GM23338 (cell line): ENCODE results near the gene P3R3URF. TPM values are rescaled to one million over a fixed set of nuclear protein-coding genes. Genes with fewer than 3 reads are reported as not detected.

ENCODE experiments used
- ATAC-seq: fragments of 200-7000 bp; cut with Tn5 transposase; 3 replicates; pipeline ENCODE4 v1.9.1; 2020
- DNase-seq: peaks from one replicate; pipeline ENCODE4 v3.0.0-alpha.2; 2015; ENCODE audit warnings: low spot score
- H2AFZ ChIP-seq: fragments of 200-600 bp; sonication (generic); 2 replicates; pipeline ENCODE4 v1.8.0; 2016; ENCODE audit warnings: antibody characterized with exemption, mild to moderate bottlenecking, moderate library complexity
- H3F3A ChIP-seq: fragments of 200-600 bp; sonication (generic); replicated peaks from 2 replicates; pipeline ENCODE4 v1.8.0; 2017; ENCODE audit warnings: antibody characterized with exemption, mixed run types, low read depth
- H3K27ac ChIP-seq: fragments of 200-600 bp; sonication (generic); 2 replicates; pipeline ENCODE4 v1.6.1; 2016; ENCODE audit warnings: low read depth
- H3K27me3 ChIP-seq: fragments of 200-600 bp; sonication (generic); 2 replicates; pipeline ENCODE4 v1.8.0; 2016; ENCODE audit warnings: mild to moderate bottlenecking, mixed run types, moderate library complexity; ENCODE audit not compliant: insufficient read depth
- H3K36me3 ChIP-seq: fragments of 200-600 bp; sonication (generic); 2 replicates; pipeline ENCODE4 v1.8.0; 2016; ENCODE audit warnings: mild to moderate bottlenecking; ENCODE audit not compliant: insufficient read depth
- H3K4me1 ChIP-seq: fragments of 200-600 bp; sonication (generic); 2 replicates; pipeline ENCODE4 v1.8.0; 2016; ENCODE audit warnings: mild to moderate bottlenecking, moderate library complexity; ENCODE audit not compliant: insufficient read depth
- H3K4me2 ChIP-seq: fragments of 200-600 bp; sonication (generic); 2 replicates; pipeline ENCODE4 v1.7.1; 2017; ENCODE audit warnings: mixed run types
- H3K4me3 ChIP-seq: fragments of 200-600 bp; sonication (generic); 2 replicates; pipeline ENCODE4 v1.6.1; 2016; ENCODE audit warnings: mixed run types
- H3K79me2 ChIP-seq: fragments of 200-600 bp; sonication (generic); replicated peaks from 2 replicates; pipeline ENCODE4 v1.8.0; 2017; ENCODE audit warnings: mild to moderate bottlenecking; ENCODE audit not compliant: insufficient read depth
- H3K9me2 ChIP-seq: fragments of 200-600 bp; sonication (generic); 2 replicates; pipeline ENCODE4 v1.8.0; 2017; ENCODE audit not compliant: insufficient read depth
- H4K20me1 ChIP-seq: fragments of 200-600 bp; sonication (generic); replicated peaks from 2 replicates; pipeline ENCODE4 v1.8.0; 2017; ENCODE audit warnings: mild to moderate bottlenecking; ENCODE audit not compliant: insufficient read depth
- H3K27ac Mint-ChIP-seq: 2 replicates; pipeline ENCODE4 v1.8.0; 2020; ENCODE audit warnings: inconsistent platforms, mild to moderate bottlenecking, moderate library complexity, mixed read lengths
- H3K27me3 Mint-ChIP-seq: 3 replicates; pipeline ENCODE4 v1.8.0; 2022; ENCODE audit warnings: low read depth, mild to moderate bottlenecking, moderate library complexity, mixed read lengths, inconsistent platforms; ENCODE audit not compliant: insufficient read depth, poor library complexity
- H3K36me3 Mint-ChIP-seq: 3 replicates; pipeline ENCODE4 v1.8.0; 2021; ENCODE audit warnings: low read depth, mild to moderate bottlenecking, inconsistent platforms, moderate library complexity, mixed read lengths
- H3K4me1 Mint-ChIP-seq: 3 replicates; pipeline ENCODE4 v1.8.0; 2020; ENCODE audit warnings: mild to moderate bottlenecking, inconsistent platforms, mixed read lengths
- H3K4me3 Mint-ChIP-seq: 3 replicates; pipeline ENCODE4 v1.8.0; 2021; ENCODE audit warnings: moderate library complexity, mild to moderate bottlenecking, inconsistent platforms, mixed read lengths
- H3K9me3 Mint-ChIP-seq: 3 replicates; pipeline ENCODE4 v1.8.0; 2020; ENCODE audit warnings: moderate library complexity, mild to moderate bottlenecking, inconsistent platforms, mixed read lengths
- CTCF ChIP-seq, 2 experiments: fragments of 200-600 bp in 1 of 2; sonication (generic) in 1 of 2; conservative IDR thresholded peaks; 2 replicates each; pipeline versions ENCODE4 v1.5.1 to v1.6.1; 2016 to 2017; ENCODE audit warnings: antibody characterized with exemption in 2 of 2, low read depth in 2 of 2, mild to moderate bottlenecking in 2 of 2, moderate library complexity in 1 of 2
- EZH2 ChIP-seq: fragments of 200-600 bp; sonication (generic); IDR thresholded peaks from one replicate; pipeline ENCODE4 v1.8.0; 2017; ENCODE audit warnings: antibody characterized with exemption, mild to moderate bottlenecking, low read depth; ENCODE audit not compliant: unreplicated experiment
- STAT1 ChIP-seq: IDR thresholded peaks from one replicate; pipeline ENCODE4 v1.6.1; 2016; ENCODE audit warnings: antibody characterized with exemption; ENCODE audit not compliant: unreplicated experiment
- ZNF462 ChIP-seq: fragments of 250-450 bp; sonication (Bioruptor Pico); IDR thresholded peaks from 2 replicates; pipeline ENCODE4 v1.5.0; 2020; ENCODE audit warnings: mild to moderate bottlenecking, moderate library complexity
- polyA plus RNA-seq: library from polyadenylated mRNA; unstranded; fragments of >200 nt; fragmentation: Nextera tagmentation; extraction: Ambion mirVana; gene quantifications from 2 replicates; pipeline ENCODE4 v1.2.1, GENCODE V29; 2016
- total RNA-seq: library from RNA; depleted of rRNA; stranded (reverse); fragments of >200 nt; shearing (Covaris generic); gene quantifications from 2 replicates; pipeline ENCODE4 v1.2.3, GENCODE V29; 2014

P3R3URF gene
- total and polyA plus RNA-seq, 2 experiments from 2014 or later = not detected

GRCh38 chr1:46197964-46198811 lies 21.9 kb upstream of the P3R3URF start, which contains the start of gene POMGNT1 (continued):
- no peak for TF ChIP-seq ZNF462 (CRISPR knock-in tag)
- no peak for TF ChIP-seq EZH2
- no peak for TF ChIP-seq STAT1

GRCh38 chr1:46197560-46197963 lies 21.3 kb upstream of the P3R3URF start:
- H2AFZ ChIP-seq = peak overlapping the region; percentile 88
- H3K27ac ChIP-seq = no peak overlapping the region
- DNase-seq (peak; percentile 44), ATAC-seq (peak; percentile 13)
- TF ChIP-seq CTCF (conservative IDR thresholded peaks at IDR 0.05; ENCODE audit: low read depth in 2 of 2) = no peak
- 0 out of 2 replicates have a peak, but pooled peaks cover 5% of the 10 kb centered on the region for H3K27me3 ChIP-seq
- Mint-ChIP-seq H3K27ac (no peak overlapping the region), H3K36me3 (peaks cover 10% of the 10 kb centered on the region; the same call in 2 of the 3 replicates), H3K4me1 (peaks cover 11% of the 10 kb centered on the region), H3K27me3 (peaks cover 8% of the 10 kb centered on the region), H3K4me3 (peak overlapping the region; percentile 87), H3K9me3 (no peaks in the 10 kb centered on the region)
- H3K79me2 ChIP-seq = no peaks in the 10 kb centered on the region
- H3K4me1 ChIP-seq = peaks cover 8% of the 10 kb centered on the region; the same call in 1 of the 2 replicates
- H3K36me3 ChIP-seq = no peaks in the 10 kb centered on the region; the same call in 1 of the 2 replicates
- peak overlapping the region; percentile 90 for H3K4me2 ChIP-seq
- H3K9me2 ChIP-seq = no peaks in the 10 kb centered on the region
- H3K4me3 ChIP-seq = peak overlapping the region; percentile 82
- peaks cover 13% of the 10 kb centered on the region; the same call in 1 of the 2 replicates for H3F3A ChIP-seq
- no peaks in the 10 kb centered on the region; the same call in 1 of the 2 replicates for H4K20me1 ChIP-seq
